Measurements from ENCODE around the gene SFXN5. TPM values are rescaled to one million over a fixed set of nuclear protein-coding genes. Genes with fewer than 3 reads are reported as not detected.

The SFXN5 gene
- total RNA-seq, 1 experiment from 2014 or later = 25.9 TPM

- peaks cover 10% of the 10 kb centered on the region for H3K36me3 Mint-ChIP-seq
- ChIA-PET CTCF (interaction anchor here (14.9 kb wide), 1 partner anchor 50 kb away, joined by 218 read pairs; no protein-coding TSS in a partner anchor), POLR2A (interaction anchor here (1.1 kb wide), 1 partner anchor 8 kb away, joined by 3 read pairs; no protein-coding TSS in a partner anchor)
- H3K9me3 Mint-ChIP-seq = no peaks in the 10 kb centered on the region
- TF ChIP-seq, protein P1, sequence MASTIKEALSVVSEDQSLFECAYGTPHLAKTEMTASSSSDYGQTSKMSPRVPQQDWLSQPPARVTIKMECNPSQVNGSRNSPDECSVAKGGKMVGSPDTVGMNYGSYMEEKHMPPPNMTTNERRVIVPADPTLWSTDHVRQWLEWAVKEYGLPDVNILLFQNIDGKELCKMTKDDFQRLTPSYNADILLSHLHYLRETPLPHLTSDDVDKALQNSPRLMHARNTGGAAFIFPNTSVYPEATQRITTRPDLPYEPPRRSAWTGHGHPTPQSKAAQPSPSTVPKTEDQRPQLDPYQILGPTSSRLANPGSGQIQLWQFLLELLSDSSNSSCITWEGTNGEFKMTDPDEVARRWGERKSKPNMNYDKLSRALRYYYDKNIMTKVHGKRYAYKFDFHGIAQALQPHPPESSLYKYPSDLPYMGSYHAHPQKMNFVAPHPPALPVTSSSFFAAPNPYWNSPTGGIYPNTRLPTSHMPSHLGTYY (CRISPR knock-in tag; IDR thresholded peaks at IDR 0.05) = no peak
- no peak for TF ChIP-seq CREB1 (CRISPR knock-in tag; IDR thresholded peaks at IDR 0.05)
- no peak for TF ChIP-seq ZNF281 (CRISPR knock-in tag; IDR thresholded peaks at IDR 0.05)
- no peak for TF ChIP-seq FOXP4 (CRISPR knock-in tag; IDR thresholded peaks at IDR 0.05)
- no peak for TF ChIP-seq CDX4 (CRISPR knock-in tag; IDR thresholded peaks at IDR 0.05; ENCODE audit: borderline replicate concordance)
- no peak for TF ChIP-seq TEAD1 (CRISPR knock-in tag; IDR thresholded peaks at IDR 0.05)
- no peak for TF ChIP-seq HMGXB4 (CRISPR knock-in tag; IDR thresholded peaks at IDR 0.05)
- no peak for TF ChIP-seq ZNF671 (CRISPR knock-in tag; IDR thresholded peaks at IDR 0.05)
- TF ChIP-seq SOX15 (CRISPR knock-in tag; IDR thresholded peaks at IDR 0.05) = no peak
- TF ChIP-seq ZNF512 (CRISPR knock-in tag; IDR thresholded peaks at IDR 0.05; ENCODE audit: borderline replicate concordance) = no peak
- TF ChIP-seq GABPB1 (CRISPR knock-in tag; IDR thresholded peaks at IDR 0.05) = no peak
- no peak for TF ChIP-seq HMGA2 (CRISPR knock-in tag; IDR thresholded peaks at IDR 0.05)
- TF ChIP-seq, protein P2, sequence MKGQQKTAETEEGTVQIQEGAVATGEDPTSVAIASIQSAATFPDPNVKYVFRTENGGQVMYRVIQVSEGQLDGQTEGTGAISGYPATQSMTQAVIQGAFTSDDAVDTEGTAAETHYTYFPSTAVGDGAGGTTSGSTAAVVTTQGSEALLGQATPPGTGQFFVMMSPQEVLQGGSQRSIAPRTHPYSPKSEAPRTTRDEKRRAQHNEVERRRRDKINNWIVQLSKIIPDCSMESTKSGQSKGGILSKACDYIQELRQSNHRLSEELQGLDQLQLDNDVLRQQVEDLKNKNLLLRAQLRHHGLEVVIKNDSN (CRISPR knock-in tag; IDR thresholded peaks at IDR 0.05) = no peak
- DNase-seq (ENCODE audit: low spot score) (no peak), ATAC-seq (no peak)
- no peak overlapping the region for H3K4me3 Mint-ChIP-seq
- no peak overlapping the region for H3K27ac Mint-ChIP-seq
- H3K27me3 Mint-ChIP-seq (ENCODE audit: low read depth) = peaks cover 25% of the 10 kb centered on the region
- peaks cover 39% of the 10 kb centered on the region for H3K4me1 Mint-ChIP-seq
Observed at GRCh38 chr2:72942881-72943418, 128.6 kb downstream of the SFXN5 start.

DNA sequence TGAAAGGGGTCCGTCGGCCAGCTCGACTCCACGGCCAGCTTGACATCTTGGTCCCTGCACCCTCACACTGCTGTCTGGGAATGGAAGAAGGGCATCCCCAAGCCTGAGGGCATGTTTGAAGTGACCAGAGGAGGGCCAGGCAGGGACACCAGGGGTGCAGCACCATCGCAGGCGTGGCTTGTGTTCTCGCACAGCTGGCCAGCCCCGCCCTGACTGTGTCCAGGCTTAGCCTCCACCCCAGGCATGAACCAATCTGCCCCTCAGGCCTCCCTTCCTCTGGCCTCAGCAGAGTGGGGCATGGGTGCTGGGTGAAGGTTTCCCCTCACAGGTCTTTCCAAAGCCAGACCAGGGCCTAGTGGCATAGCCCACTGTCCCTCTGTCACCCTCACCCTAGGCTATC, 129.2 kb downstream of the SFXN5 start:
- H3K9me3 Mint-ChIP-seq = no peaks in the 10 kb centered on the region
- H3K27me3 Mint-ChIP-seq (ENCODE audit: low read depth) = peaks cover 27% of the 10 kb centered on the region
- DNase-seq (ENCODE audit: low spot score) (no peak), ATAC-seq (no peak)
- peaks cover 10% of the 10 kb centered on the region for H3K36me3 Mint-ChIP-seq
- ChIA-PET CTCF (interaction anchor here (2.9 to 14.9 kb wide), 3 partner anchors 9 to 49 kb away, joined by 23 to 218 read pairs (median 50); no protein-coding TSS in a partner anchor), POLR2A (interaction anchor here (1.1 kb wide), 1 partner anchor 9 kb away, joined by 3 read pairs; no protein-coding TSS in a partner anchor)
- no peak for TF ChIP-seq ATF2 (CRISPR knock-in tag; IDR thresholded peaks at IDR 0.05; ENCODE audit: borderline replicate concordance, low read depth)
- TF ChIP-seq ZNF416 (CRISPR knock-in tag; IDR thresholded peaks at IDR 0.05) = no peak
- TF ChIP-seq ZNF232 (CRISPR knock-in tag; IDR thresholded peaks at IDR 0.05) = no peak
- H3K4me3 Mint-ChIP-seq = no peak overlapping the region
- no peak overlapping the region for H3K27ac Mint-ChIP-seq
- peaks cover 43% of the 10 kb centered on the region for H3K4me1 Mint-ChIP-seq
